ENCODE measurements around the gene REELD1.

The REELD1 gene

DNA sequence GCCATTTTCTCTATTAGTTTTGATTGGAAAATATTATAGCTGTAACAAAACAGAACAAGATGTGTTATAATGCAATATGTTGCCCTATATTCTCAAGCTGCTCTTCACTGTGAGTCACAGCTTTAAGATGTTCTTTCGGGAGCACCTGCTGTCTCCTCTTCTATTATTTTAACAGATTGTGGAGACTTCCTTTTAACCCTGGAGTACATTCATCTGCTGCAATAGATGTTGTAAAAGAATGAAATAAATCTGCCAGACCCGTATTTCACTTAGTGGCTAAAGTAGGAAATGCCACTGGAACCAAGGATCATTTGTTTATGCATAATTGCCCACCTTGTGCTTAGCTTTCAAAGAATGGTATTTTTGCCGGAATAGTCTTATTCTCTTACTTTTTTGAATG, 27.7 kb upstream of the REELD1 start:
- Histone ChIP-seq H3K4me1 (ENCODE audit: control insufficient read depth, insufficient read depth, low read length) (peaks cover 16% of the 10 kb centered on the region), H3K36me3 (ENCODE audit: control insufficient read depth, insufficient read depth, low read length, severe bottlenecking) (peaks cover 71% of the 10 kb centered on the region), H3K9me3 (ENCODE audit: control insufficient read depth, low read length) (no peaks in the 10 kb centered on the region), H3K4me3 (ENCODE audit: low read length) (no peak overlapping the region), H3K27me3 (replicated peaks; ENCODE audit: control insufficient read depth, insufficient read depth, low read length) (no peaks in the 10 kb centered on the region), H3K9ac (ENCODE audit: low read length) (no peak overlapping the region)
- DNase-seq (ENCODE audit: low read depth) = peak; percentile 15

DNA sequence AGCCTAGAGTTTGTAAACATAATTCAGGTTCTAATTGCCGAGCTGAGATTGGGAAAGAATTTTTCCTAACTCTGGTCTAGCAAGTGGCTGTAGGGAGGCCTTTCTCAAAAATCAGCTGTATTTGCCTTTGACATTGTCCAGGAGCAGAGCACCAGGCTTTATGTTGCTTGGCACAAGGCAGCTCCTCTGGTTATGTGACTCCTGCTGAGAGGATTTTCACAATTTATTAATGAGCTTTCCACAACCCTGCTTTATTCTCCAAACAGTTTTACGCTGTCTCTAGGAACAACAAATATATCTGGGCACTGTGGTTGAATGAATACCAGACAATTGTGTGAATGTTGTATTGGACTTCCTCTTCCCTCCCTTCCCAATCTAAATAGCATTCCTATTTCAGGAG, 23.9 kb upstream of the REELD1 start:
- DNase-seq (ENCODE audit: low read depth) = no peak
- H3K4me1 ChIP-seq (ENCODE audit: control insufficient read depth, insufficient read depth, low read length) = peaks cover 34% of the 10 kb centered on the region
- peaks cover 50% of the 10 kb centered on the region for H3K36me3 ChIP-seq (ENCODE audit: control insufficient read depth, insufficient read depth, low read length, severe bottlenecking)
- H3K9me3 ChIP-seq (ENCODE audit: control insufficient read depth, low read length) = no peaks in the 10 kb centered on the region
- no peaks in the 10 kb centered on the region for H3K27me3 ChIP-seq (replicated peaks; ENCODE audit: control insufficient read depth, insufficient read depth, low read length)
- no peak overlapping the region for H3K4me3 ChIP-seq (ENCODE audit: low read length)
- H3K9ac ChIP-seq (ENCODE audit: low read length) = peak overlapping the region; percentile 20

DNA sequence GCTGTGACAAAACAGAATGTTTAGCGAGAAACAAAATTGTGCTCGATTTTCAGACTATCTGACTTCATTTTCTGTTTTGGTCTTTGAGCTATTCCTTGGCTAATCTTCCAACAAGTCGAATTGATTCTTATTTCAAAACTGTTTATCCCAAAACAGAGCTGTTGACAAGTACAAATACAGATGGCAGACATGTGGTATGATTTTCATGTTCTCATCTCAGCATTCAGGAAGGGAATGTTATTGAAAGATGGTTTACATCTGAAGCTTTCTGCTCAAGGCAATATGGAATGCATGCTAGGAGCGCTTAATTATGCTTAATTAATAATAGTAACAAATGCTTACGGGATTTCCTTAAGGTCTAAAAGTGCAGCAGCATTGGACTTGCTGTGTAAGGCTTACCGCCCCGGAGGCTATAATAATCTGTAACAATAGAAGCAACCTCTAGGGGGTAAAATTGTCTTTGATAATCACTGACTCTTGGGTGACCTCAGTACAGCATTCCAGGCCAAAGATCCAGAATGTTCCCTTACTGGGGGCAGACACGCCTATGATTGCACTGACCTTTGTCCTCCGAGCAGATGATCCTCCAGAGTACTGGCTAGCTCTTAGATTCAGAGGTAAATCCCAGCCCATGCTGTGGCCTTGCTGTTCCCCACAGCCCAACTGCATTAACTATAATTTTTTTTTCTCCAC, 22.4 kb upstream of the REELD1 start:
- no peaks in the 10 kb centered on the region for H3K27me3 ChIP-seq (replicated peaks; ENCODE audit: control insufficient read depth, insufficient read depth, low read length)
- peaks cover 34% of the 10 kb centered on the region for H3K4me1 ChIP-seq (ENCODE audit: control insufficient read depth, insufficient read depth, low read length)
- DNase-seq (ENCODE audit: low read depth) = no peak
- no peaks in the 10 kb centered on the region for H3K9me3 ChIP-seq (ENCODE audit: control insufficient read depth, low read length)
- H3K36me3 ChIP-seq (ENCODE audit: control insufficient read depth, insufficient read depth, low read length, severe bottlenecking) = peaks cover 42% of the 10 kb centered on the region
- H3K4me3 ChIP-seq (ENCODE audit: low read length) = peak overlapping the region; percentile 19
- H3K9ac ChIP-seq (ENCODE audit: low read length) = peak overlapping the region; percentile 59

DNA sequence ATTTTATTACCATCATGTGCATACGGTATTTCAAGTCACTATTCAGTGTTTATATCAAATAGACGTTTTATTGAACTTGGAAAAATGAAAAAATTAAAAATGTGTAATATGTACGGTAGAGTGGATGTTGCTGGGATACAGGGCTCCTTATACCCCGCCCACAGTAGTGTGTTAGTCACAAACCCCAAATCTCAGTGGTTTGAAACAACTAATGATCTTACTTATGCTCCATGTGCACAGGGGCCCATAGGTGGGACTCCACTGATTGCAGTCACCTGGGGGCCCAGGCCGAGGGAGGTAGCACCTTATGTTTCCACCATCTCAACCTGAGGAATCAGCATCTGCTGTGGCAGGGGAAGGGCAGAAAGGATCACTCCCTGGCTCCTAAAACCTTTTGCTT, 20.7 kb upstream of the REELD1 start:
- no peak for DNase-seq (ENCODE audit: low read depth)

DNA sequence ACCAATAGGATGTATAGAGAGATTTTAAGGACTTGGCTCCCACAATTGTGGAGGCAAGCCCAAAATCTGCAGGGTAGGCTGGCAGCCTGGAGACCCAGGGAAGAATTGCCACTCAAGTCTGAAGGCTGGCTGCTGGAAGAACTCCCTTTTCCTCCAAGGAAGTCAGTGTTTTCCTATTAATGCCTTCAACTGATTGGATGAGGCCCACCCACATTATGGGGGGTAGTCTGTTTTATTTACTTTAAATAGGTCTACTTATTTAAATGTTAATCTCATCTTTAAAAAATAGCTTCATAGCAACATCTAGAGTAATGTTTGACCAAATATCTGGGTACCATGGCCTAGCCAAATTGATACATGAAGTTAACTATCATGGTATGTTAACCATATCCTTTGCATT, 20.1 kb upstream of the REELD1 start:
- peaks cover 2% of the 10 kb centered on the region for H3K9me3 ChIP-seq (ENCODE audit: control insufficient read depth, low read length)
- no peaks in the 10 kb centered on the region for H3K27me3 ChIP-seq (replicated peaks; ENCODE audit: control insufficient read depth, insufficient read depth, low read length)
- no peak for DNase-seq (ENCODE audit: low read depth)
- no peak overlapping the region for H3K9ac ChIP-seq (ENCODE audit: low read length)
- peaks cover 22% of the 10 kb centered on the region for H3K36me3 ChIP-seq (ENCODE audit: control insufficient read depth, insufficient read depth, low read length, severe bottlenecking)
- H3K4me1 ChIP-seq (ENCODE audit: control insufficient read depth, insufficient read depth, low read length) = peaks cover 34% of the 10 kb centered on the region
- no peak overlapping the region for H3K4me3 ChIP-seq (ENCODE audit: low read length)

More for the DNA sequence above, 20.7 kb upstream of the REELD1 start:
- Histone ChIP-seq H3K4me1 (ENCODE audit: control insufficient read depth, insufficient read depth, low read length) (peaks cover 34% of the 10 kb centered on the region), H3K4me3 (ENCODE audit: low read length) (no peak overlapping the region), H3K36me3 (ENCODE audit: control insufficient read depth, insufficient read depth, low read length, severe bottlenecking) (peaks cover 27% of the 10 kb centered on the region), H3K9ac (ENCODE audit: low read length) (no peak overlapping the region), H3K9me3 (ENCODE audit: control insufficient read depth, low read length) (no peaks in the 10 kb centered on the region), H3K27me3 (replicated peaks; ENCODE audit: control insufficient read depth, insufficient read depth, low read length) (no peaks in the 10 kb centered on the region)

DNA sequence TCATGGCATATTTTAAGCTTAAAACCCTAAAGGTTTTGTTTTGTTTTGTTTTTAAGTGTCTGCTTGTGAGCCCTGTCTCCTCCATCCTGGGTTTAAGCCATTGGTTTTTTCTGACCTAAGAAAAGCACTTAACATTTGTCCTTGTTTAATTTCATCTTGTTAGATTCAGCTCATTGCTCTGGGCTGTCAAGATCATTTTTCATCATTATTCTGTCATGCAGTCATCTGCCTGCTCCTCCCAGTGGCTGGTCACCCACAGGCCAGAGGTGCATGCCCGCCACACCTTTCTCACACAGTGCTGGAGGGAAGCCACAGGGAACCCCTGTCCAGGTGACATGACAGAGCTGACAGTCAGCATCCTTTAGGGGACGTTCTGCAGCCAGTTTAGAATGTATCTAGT, 11.7 kb upstream of the REELD1 start:
- H3K9me3 ChIP-seq (ENCODE audit: control insufficient read depth, low read length) = peaks cover 2% of the 10 kb centered on the region
- no peak overlapping the region for H3K4me3 ChIP-seq (ENCODE audit: low read length)
- no peaks in the 10 kb centered on the region for H3K4me1 ChIP-seq (ENCODE audit: control insufficient read depth, insufficient read depth, low read length)
- H3K27me3 ChIP-seq (replicated peaks; ENCODE audit: control insufficient read depth, insufficient read depth, low read length) = no peaks in the 10 kb centered on the region
- no peak overlapping the region for H3K9ac ChIP-seq (ENCODE audit: low read length)
- no peak for DNase-seq (ENCODE audit: low read depth)
- H3K36me3 ChIP-seq (ENCODE audit: control insufficient read depth, insufficient read depth, low read length, severe bottlenecking) = peaks cover 8% of the 10 kb centered on the region

DNA sequence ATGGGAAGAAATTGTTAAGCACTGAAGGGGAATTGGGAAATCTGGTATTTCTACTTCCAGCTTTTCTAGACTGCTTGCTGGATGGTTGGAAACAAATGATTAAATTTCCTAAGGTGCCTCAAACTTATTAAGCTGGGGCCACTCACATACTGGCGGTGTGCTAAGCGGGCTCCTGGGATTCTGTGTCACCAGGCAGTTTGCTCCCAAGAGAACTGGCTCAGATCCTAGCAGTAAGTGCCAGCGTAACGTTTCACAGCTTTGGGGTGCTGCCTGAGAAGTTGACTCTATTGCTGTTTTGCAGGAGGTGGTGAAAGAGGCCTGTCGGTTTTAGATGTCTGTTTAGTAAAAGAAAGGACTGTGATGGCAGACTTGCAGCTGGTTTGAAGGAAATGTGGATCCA, 6.9 kb upstream of the REELD1 start:
- Histone ChIP-seq H3K9me3 (ENCODE audit: control insufficient read depth, low read length) (no peaks in the 10 kb centered on the region), H3K9ac (ENCODE audit: low read length) (no peak overlapping the region), H3K4me1 (ENCODE audit: control insufficient read depth, insufficient read depth, low read length) (no peaks in the 10 kb centered on the region), H3K36me3 (ENCODE audit: control insufficient read depth, insufficient read depth, low read length, severe bottlenecking) (no peaks in the 10 kb centered on the region), H3K27me3 (replicated peaks; ENCODE audit: control insufficient read depth, insufficient read depth, low read length) (no peaks in the 10 kb centered on the region), H3K4me3 (ENCODE audit: low read length) (no peak overlapping the region)
- no peak for DNase-seq (ENCODE audit: low read depth)

DNA sequence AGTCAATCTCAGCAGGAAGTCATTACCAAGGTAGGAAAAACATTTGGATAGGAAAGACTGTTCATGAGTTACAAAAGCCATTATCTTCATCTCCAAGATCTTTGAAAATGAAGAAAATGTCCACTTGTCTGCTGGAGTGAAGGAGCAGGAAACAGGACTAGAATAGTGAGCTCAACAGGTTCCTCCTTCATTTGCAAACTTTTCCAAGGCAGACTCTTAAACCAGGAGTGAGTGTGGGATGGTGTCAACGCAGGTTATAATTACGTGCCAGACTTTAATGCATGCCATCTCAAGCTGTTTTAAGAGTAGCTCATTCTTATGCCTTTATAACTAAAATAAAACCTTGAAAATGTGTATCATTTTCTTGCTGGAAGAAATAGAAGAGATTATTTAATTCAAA, 3.4 kb upstream of the REELD1 start:
- no peaks in the 10 kb centered on the region for H3K36me3 ChIP-seq (ENCODE audit: control insufficient read depth, insufficient read depth, low read length, severe bottlenecking)
- no peak overlapping the region for H3K9ac ChIP-seq (ENCODE audit: low read length)
- no peaks in the 10 kb centered on the region for H3K27me3 ChIP-seq (replicated peaks; ENCODE audit: control insufficient read depth, insufficient read depth, low read length)
- no peak for DNase-seq (ENCODE audit: low read depth)
- no peaks in the 10 kb centered on the region for H3K9me3 ChIP-seq (ENCODE audit: control insufficient read depth, low read length)
- H3K4me3 ChIP-seq (ENCODE audit: low read length) = no peak overlapping the region
- H3K4me1 ChIP-seq (ENCODE audit: control insufficient read depth, insufficient read depth, low read length) = no peaks in the 10 kb centered on the region

DNA sequence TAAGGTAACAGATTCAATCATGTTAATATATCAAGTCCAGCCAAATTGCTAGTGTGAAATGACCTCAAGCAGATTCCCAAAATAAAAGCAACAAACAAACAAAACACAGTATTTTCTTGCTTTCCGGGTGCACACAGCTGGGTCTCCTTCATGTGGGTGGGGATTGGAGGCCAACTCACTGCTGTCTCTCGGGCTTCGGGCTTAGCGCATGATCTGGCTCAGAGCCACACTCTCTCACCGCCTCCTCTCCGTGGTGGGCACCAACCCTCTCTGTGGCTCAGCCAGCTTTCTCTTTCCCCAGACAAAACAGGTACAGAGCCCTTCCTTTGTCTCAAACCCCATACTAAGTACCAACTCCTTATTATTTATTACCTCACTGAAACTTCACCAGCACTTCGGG, 2.9 kb upstream of the REELD1 start:
- Histone ChIP-seq H3K9me3 (ENCODE audit: control insufficient read depth, low read length) (no peaks in the 10 kb centered on the region), H3K4me3 (ENCODE audit: low read length) (no peak overlapping the region), H3K27me3 (replicated peaks; ENCODE audit: control insufficient read depth, insufficient read depth, low read length) (no peaks in the 10 kb centered on the region), H3K36me3 (ENCODE audit: control insufficient read depth, insufficient read depth, low read length, severe bottlenecking) (no peaks in the 10 kb centered on the region), H3K4me1 (ENCODE audit: control insufficient read depth, insufficient read depth, low read length) (no peaks in the 10 kb centered on the region), H3K9ac (ENCODE audit: low read length) (no peak overlapping the region)
- no peak for DNase-seq (ENCODE audit: low read depth)

DNA sequence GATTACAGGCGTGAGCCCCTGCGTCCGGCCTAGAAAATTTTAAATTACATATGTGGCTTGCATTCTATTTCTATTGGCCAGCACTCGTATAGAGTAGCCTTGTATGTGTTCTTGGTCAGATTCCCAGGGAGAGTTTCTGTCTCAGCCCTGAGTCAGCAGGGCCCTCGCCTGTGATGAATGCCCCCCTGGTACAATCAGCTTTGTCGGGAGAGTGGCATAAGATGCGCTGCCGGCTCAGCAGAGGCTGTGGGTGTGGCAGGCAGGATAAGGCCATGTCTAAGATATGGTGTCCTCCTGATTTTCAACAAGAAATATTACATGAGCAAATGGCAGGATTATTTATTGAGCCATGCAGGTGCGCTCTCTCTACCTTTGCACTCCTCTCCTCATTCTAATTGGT, 1.6 kb upstream of the REELD1 start:
- no peak for DNase-seq (ENCODE audit: low read depth)
- Histone ChIP-seq H3K27me3 (replicated peaks; ENCODE audit: control insufficient read depth, insufficient read depth, low read length) (no peaks in the 10 kb centered on the region), H3K4me1 (ENCODE audit: control insufficient read depth, insufficient read depth, low read length) (no peaks in the 10 kb centered on the region), H3K9ac (ENCODE audit: low read length) (no peak overlapping the region), H3K4me3 (ENCODE audit: low read length) (no peak overlapping the region), H3K9me3 (ENCODE audit: control insufficient read depth, low read length) (no peaks in the 10 kb centered on the region), H3K36me3 (ENCODE audit: control insufficient read depth, insufficient read depth, low read length, severe bottlenecking) (no peaks in the 10 kb centered on the region)

DNA sequence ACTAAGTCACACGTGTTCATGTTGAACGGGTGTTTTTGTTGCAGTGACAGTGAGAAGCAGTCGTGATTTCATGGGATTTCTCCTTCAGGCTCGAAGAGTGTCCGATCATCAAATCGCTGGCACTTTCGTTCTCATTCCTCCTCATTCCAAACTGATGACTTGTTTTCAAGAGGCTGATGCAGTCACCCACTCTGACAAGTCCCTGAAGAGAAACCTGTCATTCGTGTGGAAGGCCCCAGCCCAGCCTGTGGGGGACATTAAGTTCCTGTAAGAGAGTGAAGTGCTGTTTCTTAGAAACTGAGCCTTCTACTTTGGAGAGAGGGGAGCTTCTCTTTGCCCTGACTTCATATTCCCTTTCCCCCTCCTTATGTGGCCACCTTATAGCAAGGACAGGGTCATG, 8.0 kb downstream of the REELD1 start:
- Histone ChIP-seq H3K27me3 (replicated peaks; ENCODE audit: control insufficient read depth, insufficient read depth, low read length) (no peaks in the 10 kb centered on the region), H3K4me3 (ENCODE audit: low read length) (peak overlapping the region; percentile 41), H3K9me3 (ENCODE audit: control insufficient read depth, low read length) (no peaks in the 10 kb centered on the region), H3K9ac (ENCODE audit: low read length) (no peak overlapping the region), H3K36me3 (ENCODE audit: control insufficient read depth, insufficient read depth, low read length, severe bottlenecking) (no peaks in the 10 kb centered on the region), H3K4me1 (ENCODE audit: control insufficient read depth, insufficient read depth, low read length) (no peaks in the 10 kb centered on the region)
- no peak for DNase-seq (ENCODE audit: low read depth)

DNA sequence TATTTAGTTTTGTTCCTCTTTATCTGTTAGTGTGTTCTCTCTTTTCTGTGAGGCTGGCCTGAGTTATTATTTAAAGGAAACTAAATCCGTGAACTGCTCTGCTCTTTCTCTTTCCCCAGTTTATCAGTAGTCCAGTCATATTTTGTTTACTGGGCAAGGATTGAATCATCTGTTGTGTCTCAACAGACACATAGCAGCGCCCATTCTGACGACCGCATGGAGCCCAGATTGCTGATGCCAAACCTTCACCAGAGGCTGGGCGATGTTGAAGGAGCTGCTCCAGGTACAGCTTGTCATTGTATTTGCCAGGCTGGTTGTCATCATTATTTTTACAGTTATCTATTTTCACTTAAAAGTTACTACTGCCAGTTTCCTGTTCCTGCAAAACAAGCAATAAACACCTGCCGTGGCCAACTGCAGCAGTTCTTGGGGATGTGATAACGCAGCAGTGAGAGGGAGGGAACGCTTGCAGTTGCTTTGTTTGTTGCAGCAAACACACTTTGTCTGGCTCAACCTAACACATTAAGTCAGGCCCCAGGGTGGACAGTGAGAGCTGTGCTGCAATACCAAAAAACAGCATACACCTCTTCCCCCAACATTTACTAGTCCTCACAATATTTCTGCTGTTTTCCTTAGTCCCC, 10.1 kb downstream of the REELD1 start:
- no peaks in the 10 kb centered on the region for H3K27me3 ChIP-seq (replicated peaks; ENCODE audit: control insufficient read depth, insufficient read depth, low read length)
- DNase-seq (ENCODE audit: low read depth) = no peak
- no peaks in the 10 kb centered on the region for H3K9me3 ChIP-seq (ENCODE audit: control insufficient read depth, low read length)
- H3K36me3 ChIP-seq (ENCODE audit: control insufficient read depth, insufficient read depth, low read length, severe bottlenecking) = no peaks in the 10 kb centered on the region
- no peak overlapping the region for H3K4me3 ChIP-seq (ENCODE audit: low read length)
- H3K4me1 ChIP-seq (ENCODE audit: control insufficient read depth, insufficient read depth, low read length) = no peaks in the 10 kb centered on the region
- H3K9ac ChIP-seq (ENCODE audit: low read length) = no peak overlapping the region

Measured in adipocyte (in vitro differentiated cells).